NCI-H526 treated with DMSO at 0.1 percent for 48 hours (cell line): Measurements from ENCODE around the gene MC1R.
A peak's percentile ranks its signal among the peaks of the same experiment; 100 is the strongest.
"Not testable (repeated sequence)": the region's sequence is repeated elsewhere in the genome, so short reads cannot be mapped to it uniquely, and the experiment has no call there.

Source experiments
- DNase-seq: peaks from one replicate; lab custom pipeline; 2025; lab: John Stamatoyannopoulos, UW

Gene MC1R

GRCh38 chr16:89914642-89915285 is 3.9 kb upstream of the MC1R start:
- not testable (repeated sequence) for DNase-seq

GRCh38 chr16:89915303-89916232 is 3.1 kb upstream of the MC1R start:
- DNase-seq = no peak

GRCh38 chr16:89917773-89918452 is 749 bp upstream of the MC1R start:
- DNase-seq = no peak

GRCh38 chr16:89919535-89920406 is 1.1 kb downstream of the MC1R start:
- no peak for DNase-seq

- DNase-seq = no peak
Measured at GRCh38 chr16:89920723-89921122, 2.1 kb downstream of the MC1R start.

GRCh38 chr16:89921131-89921701 is 2.6 kb downstream of the MC1R start:
- no peak for DNase-seq

- DNase-seq = no peak
Measured at GRCh38 chr16:89921702-89922476, 3.2 kb downstream of the MC1R start.

GRCh38 chr16:89922477-89922883 is 3.8 kb downstream of the MC1R start:
- DNase-seq = no peak

- DNase-seq = peak; percentile 65
Measured at GRCh38 chr16:89922884-89923639, 4.4 kb downstream of the MC1R start, which contains the start of gene TUBB3. TSS of gene TUBB3 (plus strand) at chr16:89923342. CDS start at chr16:89923402, 60 bp downstream.

GRCh38 chr16:89923640-89924296 is 5.1 kb downstream of the MC1R start:
- no peak for DNase-seq

- DNase-seq = peak; percentile 20
Measured at GRCh38 chr16:89924297-89924924, 5.7 kb downstream of the MC1R start.

GRCh38 chr16:89924925-89925307 is 6.3 kb downstream of the MC1R start:
- peak; percentile 35 for DNase-seq

GRCh38 chr16:89925596-89926079 is 7.0 kb downstream of the MC1R start:
- DNase-seq = no peak

GRCh38 chr16:89931305-89931896 is 12.7 kb downstream of the MC1R start:
- no peak for DNase-seq

- DNase-seq = no peak
Measured at GRCh38 chr16:89931964-89932363, 13.3 kb downstream of the MC1R start.

- DNase-seq = not testable (repeated sequence)
Measured at GRCh38 chr16:89934019-89934418, 15.4 kb downstream of the MC1R start.

- DNase-seq = no peak
Measured at GRCh38 chr16:89934611-89935553, 16.2 kb downstream of the MC1R start.
